GM23338 (cell line): ENCODE results near the gene CDH23. TPM values are rescaled to one million over a fixed set of nuclear protein-coding genes. Genes with fewer than 3 reads are reported as not detected.

ENCODE experiments used
- ATAC-seq: fragments of 200-7000 bp; cut with Tn5 transposase; 3 replicates; pipeline ENCODE4 v1.9.1; 2020
- DNase-seq: peaks from one replicate; pipeline ENCODE4 v3.0.0-alpha.2; 2015; ENCODE audit warnings: low spot score
- H2AFZ ChIP-seq: fragments of 200-600 bp; sonication (generic); 2 replicates; pipeline ENCODE4 v1.8.0; 2016; ENCODE audit warnings: antibody characterized with exemption, mild to moderate bottlenecking, moderate library complexity
- H3F3A ChIP-seq: fragments of 200-600 bp; sonication (generic); replicated peaks from 2 replicates; pipeline ENCODE4 v1.8.0; 2017; ENCODE audit warnings: antibody characterized with exemption, mixed run types, low read depth
- H3K27ac ChIP-seq: fragments of 200-600 bp; sonication (generic); 2 replicates; pipeline ENCODE4 v1.6.1; 2016; ENCODE audit warnings: low read depth
- H3K27me3 ChIP-seq: fragments of 200-600 bp; sonication (generic); 2 replicates; pipeline ENCODE4 v1.8.0; 2016; ENCODE audit warnings: mild to moderate bottlenecking, mixed run types, moderate library complexity; ENCODE audit not compliant: insufficient read depth
- H3K36me3 ChIP-seq: fragments of 200-600 bp; sonication (generic); 2 replicates; pipeline ENCODE4 v1.8.0; 2016; ENCODE audit warnings: mild to moderate bottlenecking; ENCODE audit not compliant: insufficient read depth
- H3K4me1 ChIP-seq: fragments of 200-600 bp; sonication (generic); 2 replicates; pipeline ENCODE4 v1.8.0; 2016; ENCODE audit warnings: mild to moderate bottlenecking, moderate library complexity; ENCODE audit not compliant: insufficient read depth
- H3K4me2 ChIP-seq: fragments of 200-600 bp; sonication (generic); 2 replicates; pipeline ENCODE4 v1.7.1; 2017; ENCODE audit warnings: mixed run types
- H3K4me3 ChIP-seq: fragments of 200-600 bp; sonication (generic); 2 replicates; pipeline ENCODE4 v1.6.1; 2016; ENCODE audit warnings: mixed run types
- H3K79me2 ChIP-seq: fragments of 200-600 bp; sonication (generic); replicated peaks from 2 replicates; pipeline ENCODE4 v1.8.0; 2017; ENCODE audit warnings: mild to moderate bottlenecking; ENCODE audit not compliant: insufficient read depth
- H3K9me2 ChIP-seq: fragments of 200-600 bp; sonication (generic); 2 replicates; pipeline ENCODE4 v1.8.0; 2017; ENCODE audit not compliant: insufficient read depth
- H4K20me1 ChIP-seq: fragments of 200-600 bp; sonication (generic); replicated peaks from 2 replicates; pipeline ENCODE4 v1.8.0; 2017; ENCODE audit warnings: mild to moderate bottlenecking; ENCODE audit not compliant: insufficient read depth
- H3K27ac Mint-ChIP-seq: 2 replicates; pipeline ENCODE4 v1.8.0; 2020; ENCODE audit warnings: inconsistent platforms, mild to moderate bottlenecking, moderate library complexity, mixed read lengths
- H3K27me3 Mint-ChIP-seq: 3 replicates; pipeline ENCODE4 v1.8.0; 2022; ENCODE audit warnings: low read depth, mild to moderate bottlenecking, moderate library complexity, mixed read lengths, inconsistent platforms; ENCODE audit not compliant: insufficient read depth, poor library complexity
- H3K36me3 Mint-ChIP-seq: 3 replicates; pipeline ENCODE4 v1.8.0; 2021; ENCODE audit warnings: low read depth, mild to moderate bottlenecking, inconsistent platforms, moderate library complexity, mixed read lengths
- H3K4me1 Mint-ChIP-seq: 3 replicates; pipeline ENCODE4 v1.8.0; 2020; ENCODE audit warnings: mild to moderate bottlenecking, inconsistent platforms, mixed read lengths
- H3K4me3 Mint-ChIP-seq: 3 replicates; pipeline ENCODE4 v1.8.0; 2021; ENCODE audit warnings: moderate library complexity, mild to moderate bottlenecking, inconsistent platforms, mixed read lengths
- H3K9me3 Mint-ChIP-seq: 3 replicates; pipeline ENCODE4 v1.8.0; 2020; ENCODE audit warnings: moderate library complexity, mild to moderate bottlenecking, inconsistent platforms, mixed read lengths
- CREB1 ChIP-seq: fragments of 250-450 bp; sonication (Bioruptor Pico); IDR thresholded peaks from 2 replicates; pipeline ENCODE4 v1.5.0; 2020; ENCODE audit warnings: low read depth, mild to moderate bottlenecking, moderate library complexity
- ETS1 ChIP-seq: IDR thresholded peaks from 2 replicates; pipeline ENCODE4 v1.6.1; 2016; ENCODE audit warnings: antibody characterized with exemption
- EZH2 ChIP-seq: fragments of 200-600 bp; sonication (generic); IDR thresholded peaks from one replicate; pipeline ENCODE4 v1.8.0; 2017; ENCODE audit warnings: antibody characterized with exemption, mild to moderate bottlenecking, low read depth; ENCODE audit not compliant: unreplicated experiment
- EZH2phosphoT487 ChIP-seq: fragments of 200-600 bp; sonication (generic); IDR thresholded peaks from one replicate; pipeline ENCODE4 v1.8.1; 2018; ENCODE audit warnings: antibody characterized with exemption; ENCODE audit not compliant: unreplicated experiment
- NANOG ChIP-seq: IDR thresholded peaks from 2 replicates; pipeline ENCODE4 v1.6.1; 2016; ENCODE audit warnings: antibody characterized with exemption, borderline replicate concordance
- POLR2AphosphoS5 ChIP-seq: IDR thresholded peaks from 2 replicates; pipeline ENCODE4 v1.6.1; 2016; ENCODE audit warnings: antibody characterized with exemption, low read depth
- STAT1 ChIP-seq: IDR thresholded peaks from one replicate; pipeline ENCODE4 v1.6.1; 2016; ENCODE audit warnings: antibody characterized with exemption; ENCODE audit not compliant: unreplicated experiment
- ZNF114 ChIP-seq: fragments of 250-450 bp; sonication (Bioruptor Pico); IDR thresholded peaks from 2 replicates; pipeline ENCODE4 v1.5.0; 2020; ENCODE audit warnings: mild to moderate bottlenecking, moderate library complexity
- ZNF331 ChIP-seq: fragments of 250-450 bp; sonication (Bioruptor Pico); IDR thresholded peaks from 2 replicates; pipeline ENCODE4 v1.5.0; 2020; ENCODE audit warnings: low read depth, mild to moderate bottlenecking, moderate library complexity
- polyA plus RNA-seq: library from polyadenylated mRNA; unstranded; fragments of >200 nt; fragmentation: Nextera tagmentation; extraction: Ambion mirVana; gene quantifications from 2 replicates; pipeline ENCODE4 v1.2.1, GENCODE V29; 2016
- total RNA-seq: library from RNA; depleted of rRNA; stranded (reverse); fragments of >200 nt; shearing (Covaris generic); gene quantifications from 2 replicates; pipeline ENCODE4 v1.2.3, GENCODE V29; 2014
- TF ChIP-seq, protein P1 (sequence below): fragments of 250-450 bp; sonication (Bioruptor Pico); IDR thresholded peaks from 2 replicates; pipeline ENCODE4 v1.5.0; 2020; ENCODE audit warnings: mild to moderate bottlenecking, moderate library complexity

Gene CDH23
- total and polyA plus RNA-seq, 2 experiments from 2014 or later, result 0.95 to 4.3 TPM

GRCh38 chr10:71478813-71479365 lies 82.2 kb downstream of the CDH23 start:
- no peak overlapping the region for H3K27ac ChIP-seq
- TF ChIP-seq ZNF114 (CRISPR knock-in tag) (no peak), NANOG (no peak), ZNF331 (CRISPR knock-in tag) (no peak), STAT1 (no peak)
- no peaks in the 10 kb centered on the region for H3K79me2 ChIP-seq
- H3K36me3 Mint-ChIP-seq, result no peaks in the 10 kb centered on the region
- H3K4me1 Mint-ChIP-seq, result peaks cover 14% of the 10 kb centered on the region
- no peaks in the 10 kb centered on the region for H3K27me3 ChIP-seq
- DNase-seq (no peak), ATAC-seq (no peak)
- H3K4me1 ChIP-seq, result 0 out of 2 replicates have a peak, but pooled peaks cover 7% of the 10 kb centered on the region
- H3F3A ChIP-seq, result no peaks in the 10 kb centered on the region
- H3K4me2 ChIP-seq, result no peak overlapping the region
- H3K4me3 ChIP-seq, result no peak overlapping the region
- no peaks in the 10 kb centered on the region for H3K9me3 Mint-ChIP-seq
- no peaks in the 10 kb centered on the region for H3K9me2 ChIP-seq
- H3K27me3 Mint-ChIP-seq, result peaks cover 17% of the 10 kb centered on the region
- H4K20me1 ChIP-seq, result no peaks in the 10 kb centered on the region
- no peaks in the 10 kb centered on the region for H3K36me3 ChIP-seq
- no peak overlapping the region for H2AFZ ChIP-seq
- H3K27ac Mint-ChIP-seq, result no peak overlapping the region
- H3K4me3 Mint-ChIP-seq, result no peak overlapping the region

- Histone ChIP-seq H3K27ac (no peak overlapping the region), H3K36me3 (no peaks in the 10 kb centered on the region), H3K4me2 (no peak overlapping the region), H3K79me2 (no peaks in the 10 kb centered on the region), H3K27me3 (no peaks in the 10 kb centered on the region), H3K9me2 (no peaks in the 10 kb centered on the region), H3F3A (no peaks in the 10 kb centered on the region), H3K4me3 (no peak overlapping the region), H2AFZ (no peak overlapping the region), H4K20me1 (no peaks in the 10 kb centered on the region), H3K4me1 (0 out of 2 replicates have a peak, but pooled peaks cover 7% of the 10 kb centered on the region)
- Mint-ChIP-seq H3K36me3 (no peaks in the 10 kb centered on the region), H3K4me3 (no peak overlapping the region), H3K27ac (no peak overlapping the region), H3K4me1 (peaks cover 14% of the 10 kb centered on the region), H3K27me3 (peaks cover 12% of the 10 kb centered on the region), H3K9me3 (no peaks in the 10 kb centered on the region)
- TF ChIP-seq ZNF114 (CRISPR knock-in tag), result no peak
- no peak for TF ChIP-seq POLR2AphosphoS5
- TF ChIP-seq ZNF331 (CRISPR knock-in tag), result no peak
- no peak for TF ChIP-seq CREB1 (CRISPR knock-in tag)
- TF ChIP-seq ETS1, result no peak
- TF ChIP-seq EZH2, result no peak
- no peak for TF ChIP-seq STAT1
- TF ChIP-seq NANOG, result no peak
- TF ChIP-seq EZH2phosphoT487, result no peak
- ATAC-seq (no peak), DNase-seq (no peak)
Observed at GRCh38 chr10:71479831-71480230, 83.1 kb downstream of the CDH23 start.

- H3F3A ChIP-seq, result no peaks in the 10 kb centered on the region
- no peaks in the 10 kb centered on the region for H3K79me2 ChIP-seq
- H3K27me3 ChIP-seq, result no peaks in the 10 kb centered on the region
- no peaks in the 10 kb centered on the region for H3K9me2 ChIP-seq
- no peaks in the 10 kb centered on the region for H3K36me3 Mint-ChIP-seq
- DNase-seq (no peak), ATAC-seq (no peak)
- no peak overlapping the region for H2AFZ ChIP-seq
- H3K4me2 ChIP-seq, result no peak overlapping the region
- H4K20me1 ChIP-seq, result no peaks in the 10 kb centered on the region
- H3K36me3 ChIP-seq, result no peaks in the 10 kb centered on the region
- no peak overlapping the region for H3K4me3 ChIP-seq
- H3K4me3 Mint-ChIP-seq, result no peak overlapping the region
- H3K27me3 Mint-ChIP-seq, result peaks cover 14% of the 10 kb centered on the region
- H3K27ac ChIP-seq, result no peak overlapping the region
- peaks cover 6% of the 10 kb centered on the region for H3K4me1 Mint-ChIP-seq
- no peak overlapping the region for H3K27ac Mint-ChIP-seq
- no peaks in the 10 kb centered on the region for H3K9me3 Mint-ChIP-seq
- no peaks in the 10 kb centered on the region for H3K4me1 ChIP-seq
- TF ChIP-seq, protein P1, sequence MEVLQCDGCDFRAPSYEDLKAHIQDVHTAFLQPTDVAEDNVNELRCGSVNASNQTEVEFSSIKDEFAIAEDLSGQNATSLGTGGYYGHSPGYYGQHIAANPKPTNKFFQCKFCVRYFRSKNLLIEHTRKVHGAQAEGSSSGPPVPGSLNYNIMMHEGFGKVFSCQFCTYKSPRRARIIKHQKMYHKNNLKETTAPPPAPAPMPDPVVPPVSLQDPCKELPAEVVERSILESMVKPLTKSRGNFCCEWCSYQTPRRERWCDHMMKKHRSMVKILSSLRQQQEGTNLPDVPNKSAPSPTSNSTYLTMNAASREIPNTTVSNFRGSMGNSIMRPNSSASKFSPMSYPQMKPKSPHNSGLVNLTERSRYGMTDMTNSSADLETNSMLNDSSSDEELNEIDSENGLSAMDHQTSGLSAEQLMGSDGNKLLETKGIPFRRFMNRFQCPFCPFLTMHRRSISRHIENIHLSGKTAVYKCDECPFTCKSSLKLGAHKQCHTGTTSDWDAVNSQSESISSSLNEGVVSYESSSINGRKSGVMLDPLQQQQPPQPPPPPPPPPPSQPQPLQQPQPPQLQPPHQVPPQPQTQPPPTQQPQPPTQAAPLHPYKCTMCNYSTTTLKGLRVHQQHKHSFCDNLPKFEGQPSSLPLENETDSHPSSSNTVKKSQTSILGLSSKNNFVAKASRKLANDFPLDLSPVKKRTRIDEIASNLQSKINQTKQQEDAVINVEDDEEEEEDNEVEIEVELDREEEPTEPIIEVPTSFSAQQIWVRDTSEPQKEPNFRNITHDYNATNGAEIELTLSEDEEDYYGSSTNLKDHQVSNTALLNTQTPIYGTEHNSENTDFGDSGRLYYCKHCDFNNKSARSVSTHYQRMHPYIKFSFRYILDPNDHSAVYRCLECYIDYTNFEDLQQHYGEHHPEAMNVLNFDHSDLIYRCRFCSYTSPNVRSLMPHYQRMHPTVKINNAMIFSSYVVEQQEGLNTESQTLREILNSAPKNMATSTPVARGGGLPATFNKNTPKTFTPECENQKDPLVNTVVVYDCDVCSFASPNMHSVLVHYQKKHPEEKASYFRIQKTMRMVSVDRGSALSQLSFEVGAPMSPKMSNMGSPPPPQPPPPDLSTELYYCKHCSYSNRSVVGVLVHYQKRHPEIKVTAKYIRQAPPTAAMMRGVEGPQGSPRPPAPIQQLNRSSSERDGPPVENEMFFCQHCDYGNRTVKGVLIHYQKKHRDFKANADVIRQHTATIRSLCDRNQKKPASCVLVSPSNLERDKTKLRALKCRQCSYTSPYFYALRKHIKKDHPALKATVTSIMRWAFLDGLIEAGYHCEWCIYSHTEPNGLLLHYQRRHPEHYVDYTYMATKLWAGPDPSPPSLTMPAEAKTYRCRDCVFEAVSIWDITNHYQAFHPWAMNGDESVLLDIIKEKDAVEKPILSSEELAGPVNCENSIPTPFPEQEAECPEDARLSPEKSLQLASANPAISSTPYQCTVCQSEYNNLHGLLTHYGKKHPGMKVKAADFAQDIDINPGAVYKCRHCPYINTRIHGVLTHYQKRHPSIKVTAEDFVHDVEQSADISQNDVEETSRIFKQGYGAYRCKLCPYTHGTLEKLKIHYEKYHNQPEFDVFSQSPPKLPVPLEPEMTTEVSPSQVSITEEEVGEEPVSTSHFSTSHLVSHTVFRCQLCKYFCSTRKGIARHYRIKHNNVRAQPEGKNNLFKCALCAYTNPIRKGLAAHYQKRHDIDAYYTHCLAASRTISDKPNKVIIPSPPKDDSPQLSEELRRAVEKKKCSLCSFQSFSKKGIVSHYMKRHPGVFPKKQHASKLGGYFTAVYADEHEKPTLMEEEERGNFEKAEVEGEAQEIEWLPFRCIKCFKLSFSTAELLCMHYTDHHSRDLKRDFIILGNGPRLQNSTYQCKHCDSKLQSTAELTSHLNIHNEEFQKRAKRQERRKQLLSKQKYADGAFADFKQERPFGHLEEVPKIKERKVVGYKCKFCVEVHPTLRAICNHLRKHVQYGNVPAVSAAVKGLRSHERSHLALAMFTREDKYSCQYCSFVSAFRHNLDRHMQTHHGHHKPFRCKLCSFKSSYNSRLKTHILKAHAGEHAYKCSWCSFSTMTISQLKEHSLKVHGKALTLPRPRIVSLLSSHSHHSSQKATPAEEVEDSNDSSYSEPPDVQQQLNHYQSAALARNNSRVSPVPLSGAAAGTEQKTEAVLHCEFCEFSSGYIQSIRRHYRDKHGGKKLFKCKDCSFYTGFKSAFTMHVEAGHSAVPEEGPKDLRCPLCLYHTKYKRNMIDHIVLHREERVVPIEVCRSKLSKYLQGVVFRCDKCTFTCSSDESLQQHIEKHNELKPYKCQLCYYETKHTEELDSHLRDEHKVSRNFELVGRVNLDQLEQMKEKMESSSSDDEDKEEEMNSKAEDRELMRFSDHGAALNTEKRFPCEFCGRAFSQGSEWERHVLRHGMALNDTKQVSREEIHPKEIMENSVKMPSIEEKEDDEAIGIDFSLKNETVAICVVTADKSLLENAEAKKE (CRISPR knock-in tag), result no peak
- TF ChIP-seq STAT1 (no peak), ZNF114 (CRISPR knock-in tag) (no peak), CREB1 (CRISPR knock-in tag) (no peak)
Observed at GRCh38 chr10:71480662-71481061, 83.9 kb downstream of the CDH23 start.
